Activated naive CD4-positive, alpha-beta T cell treated with anti-CD3 and anti-CD28 coated beads, Interleukin-2, amount 10 ng/mL, durations not matched to agents 7 days and 5 days (primary cell): ENCODE data around the gene GIT2.
A peak's percentile ranks its signal among the peaks of the same experiment; 100 is the strongest.

Experiments used
- CTCF ChIA-PET: fragments of 350-600 bp; sonication (Branson Sonifier 250); formaldehyde crosslinking; loops from one replicate; lab custom pipeline; 2021; ENCODE audit warnings: antibody characterized with exemption; lab: Charles Lee
- DNase-seq: peaks from one replicate; pipeline ENCODE4 v3.0.0-alpha.2; 2020
- H3K27ac Mint-ChIP-seq: one replicate; pipeline ENCODE4 v1.8.0; 2021; ENCODE audit warnings: mild to moderate bottlenecking, moderate library complexity, mixed read lengths
- H3K27me3 Mint-ChIP-seq: one replicate; pipeline ENCODE4 v1.8.0; 2021; ENCODE audit warnings: mild to moderate bottlenecking, mixed read lengths
- H3K36me3 Mint-ChIP-seq: one replicate; pipeline ENCODE4 v1.8.0; 2021; ENCODE audit warnings: mixed read lengths
- H3K4me1 Mint-ChIP-seq: one replicate; pipeline ENCODE4 v1.8.0; 2021; ENCODE audit warnings: mixed read lengths
- H3K4me3 Mint-ChIP-seq: one replicate; pipeline ENCODE4 v1.8.0; 2021; ENCODE audit warnings: mild to moderate bottlenecking, moderate library complexity, mixed read lengths
- H3K9me3 Mint-ChIP-seq: one replicate; pipeline ENCODE4 v1.8.0; 2021; ENCODE audit warnings: mixed read lengths

Gene GIT2

GRCh38 chr12:109995686-109996482 is at the start of gene GIT2:
Gene GIT2 (minus strand): TSS chr12:109996368. CDS start chr12:109996224, 144 bp downstream.
- peaks cover 70% of the 10 kb centered on the region for H3K4me1 Mint-ChIP-seq
- no peaks in the 10 kb centered on the region for H3K9me3 Mint-ChIP-seq
- CTCF ChIA-PET: interaction anchor here (1.2 kb wide), 1 partner anchor 8 kb away, joined by 3 read pairs; no protein-coding TSS in a partner anchor
- H3K4me3 Mint-ChIP-seq: peak within 1 kb of the TSS; percentile 100
- peak; percentile 96 for DNase-seq
- peaks cover 35% of the 10 kb centered on the region for H3K36me3 Mint-ChIP-seq
- peak within 1 kb of the TSS; percentile 97 for H3K27ac Mint-ChIP-seq
- peaks cover 3% of the 10 kb centered on the region for H3K27me3 Mint-ChIP-seq

GRCh38 chr12:110042264-110042663 is 46.1 kb upstream of the GIT2 start:
- Mint-ChIP-seq H3K4me1 (peaks cover 65% of the 10 kb centered on the region), H3K27ac (peak overlapping the region; percentile 39), H3K9me3 (no peaks in the 10 kb centered on the region), H3K27me3 (no peaks in the 10 kb centered on the region), H3K4me3 (no peak overlapping the region), H3K36me3 (peaks cover 49% of the 10 kb centered on the region)
- DNase-seq: no peak
- CTCF ChIA-PET: interaction anchor here (0.8 to 1.7 kb wide), 2 partner anchors 18 to 189 kb away, joined by 3 to 6 read pairs; no protein-coding TSS in a partner anchor

GRCh38 chr12:110039085-110039807 is 43.1 kb upstream of the GIT2 start:
- peak; percentile 60 for DNase-seq
- Mint-ChIP-seq H3K27me3 (no peaks in the 10 kb centered on the region), H3K4me3 (no peak overlapping the region), H3K36me3 (peaks cover 69% of the 10 kb centered on the region), H3K9me3 (no peaks in the 10 kb centered on the region), H3K27ac (peak overlapping the region; percentile 92), H3K4me1 (peaks cover 51% of the 10 kb centered on the region)
- CTCF ChIA-PET: interaction anchor here (0.6 to 0.9 kb wide), 2 partner anchors 15 to 51 kb away, joined by 3 read pairs; no protein-coding TSS in a partner anchor

GRCh38 chr12:110038741-110039084 is 42.5 kb upstream of the GIT2 start:
- H3K36me3 Mint-ChIP-seq: peaks cover 73% of the 10 kb centered on the region
- CTCF ChIA-PET: no interaction called here
- H3K4me1 Mint-ChIP-seq: peaks cover 49% of the 10 kb centered on the region
- no peaks in the 10 kb centered on the region for H3K27me3 Mint-ChIP-seq
- no peak overlapping the region for H3K4me3 Mint-ChIP-seq
- DNase-seq: no peak
- H3K9me3 Mint-ChIP-seq: no peaks in the 10 kb centered on the region
- H3K27ac Mint-ChIP-seq: peak overlapping the region; percentile 92

- H3K27ac Mint-ChIP-seq: no peak overlapping the region
- peaks cover 41% of the 10 kb centered on the region for H3K4me1 Mint-ChIP-seq
Observed at GRCh38 chr12:110037315-110037714, 41.1 kb upstream of the GIT2 start.

GRCh38 chr12:110035534-110036104 is 39.5 kb upstream of the GIT2 start:
- Mint-ChIP-seq H3K4me1 (peaks cover 26% of the 10 kb centered on the region), H3K27ac (peak overlapping the region; percentile 46), H3K36me3 (peaks cover 67% of the 10 kb centered on the region), H3K4me3 (no peak overlapping the region), H3K9me3 (no peaks in the 10 kb centered on the region), H3K27me3 (no peaks in the 10 kb centered on the region)
- DNase-seq: no peak
- CTCF ChIA-PET: interaction anchor here (1.4 to 2.8 kb wide), 3 partner anchors 11 to 181 kb away, joined by 3 to 9 read pairs (median 7); no protein-coding TSS in a partner anchor

More at GRCh38 chr12:110037315-110037714, 41.1 kb upstream of the GIT2 start:
- no peak overlapping the region for H3K4me3 Mint-ChIP-seq
- CTCF ChIA-PET: interaction anchor here (1.1 to 2.8 kb wide), 3 partner anchors 13 to 183 kb away, joined by 3 to 9 read pairs (median 7); no protein-coding TSS in a partner anchor
- H3K27me3 Mint-ChIP-seq: no peaks in the 10 kb centered on the region
- H3K9me3 Mint-ChIP-seq: no peaks in the 10 kb centered on the region
- peaks cover 71% of the 10 kb centered on the region for H3K36me3 Mint-ChIP-seq
- DNase-seq: no peak

- Mint-ChIP-seq H3K4me1 (peaks cover 9% of the 10 kb centered on the region), H3K36me3 (peaks cover 62% of the 10 kb centered on the region), H3K4me3 (no peak overlapping the region), H3K27ac (no peak overlapping the region), H3K9me3 (no peaks in the 10 kb centered on the region), H3K27me3 (no peaks in the 10 kb centered on the region)
- CTCF ChIA-PET: no interaction called here
- DNase-seq: no peak
Observed at GRCh38 chr12:110033888-110034287, 37.7 kb upstream of the GIT2 start.

GRCh38 chr12:110029290-110029815 is 33.2 kb upstream of the GIT2 start:
- no peak overlapping the region for H3K27ac Mint-ChIP-seq
- H3K36me3 Mint-ChIP-seq: peaks cover 53% of the 10 kb centered on the region
- CTCF ChIA-PET: no interaction called here
- H3K27me3 Mint-ChIP-seq: no peaks in the 10 kb centered on the region
- H3K4me1 Mint-ChIP-seq: no peaks in the 10 kb centered on the region
- no peak overlapping the region for H3K4me3 Mint-ChIP-seq
- H3K9me3 Mint-ChIP-seq: no peaks in the 10 kb centered on the region
- no peak for DNase-seq

- Mint-ChIP-seq H3K27me3 (no peaks in the 10 kb centered on the region), H3K9me3 (no peaks in the 10 kb centered on the region), H3K27ac (no peak overlapping the region), H3K4me3 (no peak overlapping the region), H3K4me1 (peaks cover 4% of the 10 kb centered on the region), H3K36me3 (peaks cover 53% of the 10 kb centered on the region)
- no peak for DNase-seq
- CTCF ChIA-PET: interaction anchor here (0.7 kb wide), 1 partner anchor 333 kb away, joined by 4 read pairs; no protein-coding TSS in a partner anchor
Observed at GRCh38 chr12:110028323-110028722, 32.2 kb upstream of the GIT2 start.

GRCh38 chr12:110024051-110024450 is 27.9 kb upstream of the GIT2 start:
- CTCF ChIA-PET: interaction anchor here (0.8 to 1.9 kb wide), 6 partner anchors 11 to 78 kb away, joined by 3 to 9 read pairs (median 4); no protein-coding TSS in a partner anchor
- Mint-ChIP-seq H3K9me3 (no peaks in the 10 kb centered on the region), H3K27ac (no peak overlapping the region), H3K4me3 (no peak overlapping the region), H3K36me3 (peaks cover 55% of the 10 kb centered on the region), H3K4me1 (peaks cover 7% of the 10 kb centered on the region), H3K27me3 (no peaks in the 10 kb centered on the region)
- DNase-seq: no peak

GRCh38 chr12:110023059-110023980 is 27.2 kb upstream of the GIT2 start:
- Mint-ChIP-seq H3K27me3 (no peaks in the 10 kb centered on the region), H3K4me1 (peaks cover 7% of the 10 kb centered on the region), H3K36me3 (peaks cover 58% of the 10 kb centered on the region), H3K9me3 (no peaks in the 10 kb centered on the region), H3K27ac (no peak overlapping the region), H3K4me3 (no peak overlapping the region)
- no peak for DNase-seq
- CTCF ChIA-PET: interaction anchor here (1.0 to 1.9 kb wide), 5 partner anchors 10 to 19 kb away, joined by 3 to 9 read pairs (median 6); no protein-coding TSS in a partner anchor

GRCh38 chr12:110020956-110021355 is 24.8 kb upstream of the GIT2 start:
- H3K27ac Mint-ChIP-seq: no peak overlapping the region
- no peaks in the 10 kb centered on the region for H3K27me3 Mint-ChIP-seq
- H3K36me3 Mint-ChIP-seq: peaks cover 56% of the 10 kb centered on the region
- no peak for DNase-seq
- CTCF ChIA-PET: interaction anchor here (0.6 to 1.6 kb wide), 2 partner anchors 14 to 19 kb away, joined by 3 read pairs; no protein-coding TSS in a partner anchor
- no peaks in the 10 kb centered on the region for H3K9me3 Mint-ChIP-seq
- no peak overlapping the region for H3K4me3 Mint-ChIP-seq
- peaks cover 11% of the 10 kb centered on the region for H3K4me1 Mint-ChIP-seq

- CTCF ChIA-PET: interaction anchor here (1.4 kb wide), 1 partner anchor 12 kb away, joined by 4 read pairs; no protein-coding TSS in a partner anchor
- no peak for DNase-seq
- no peaks in the 10 kb centered on the region for H3K27me3 Mint-ChIP-seq
- H3K36me3 Mint-ChIP-seq: peaks cover 55% of the 10 kb centered on the region
- no peaks in the 10 kb centered on the region for H3K9me3 Mint-ChIP-seq
- H3K4me3 Mint-ChIP-seq: peak overlapping the region; percentile 53
- peak overlapping the region; percentile 84 for H3K27ac Mint-ChIP-seq
- peaks cover 47% of the 10 kb centered on the region for H3K4me1 Mint-ChIP-seq
Observed at GRCh38 chr12:110015132-110015531, 19.0 kb upstream of the GIT2 start.
